Measurements from ENCODE around the gene ARID1B.

ARID1B gene

DNA sequence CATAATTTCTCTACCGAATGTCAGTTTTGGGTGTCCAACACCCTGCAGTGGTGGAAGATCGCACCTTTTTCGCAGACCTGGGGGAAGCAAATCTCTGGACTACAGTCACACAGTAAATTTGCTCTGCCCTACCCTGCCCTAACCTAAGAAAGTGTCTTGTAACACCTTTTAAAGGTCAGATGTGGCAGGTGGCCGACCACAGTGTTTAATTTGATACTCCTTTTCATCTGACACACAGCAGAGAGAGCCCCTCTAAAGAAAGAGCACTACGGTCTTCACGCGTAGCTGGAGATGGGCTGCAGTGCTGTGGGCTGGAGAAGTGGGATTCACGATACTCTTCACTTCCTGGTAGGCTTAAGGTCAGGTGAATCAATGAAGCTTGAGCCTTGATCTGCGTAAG, 436.2 kb downstream of the ARID1B start:
- DNase-seq (no peak), ATAC-seq (no peak)

DNA sequence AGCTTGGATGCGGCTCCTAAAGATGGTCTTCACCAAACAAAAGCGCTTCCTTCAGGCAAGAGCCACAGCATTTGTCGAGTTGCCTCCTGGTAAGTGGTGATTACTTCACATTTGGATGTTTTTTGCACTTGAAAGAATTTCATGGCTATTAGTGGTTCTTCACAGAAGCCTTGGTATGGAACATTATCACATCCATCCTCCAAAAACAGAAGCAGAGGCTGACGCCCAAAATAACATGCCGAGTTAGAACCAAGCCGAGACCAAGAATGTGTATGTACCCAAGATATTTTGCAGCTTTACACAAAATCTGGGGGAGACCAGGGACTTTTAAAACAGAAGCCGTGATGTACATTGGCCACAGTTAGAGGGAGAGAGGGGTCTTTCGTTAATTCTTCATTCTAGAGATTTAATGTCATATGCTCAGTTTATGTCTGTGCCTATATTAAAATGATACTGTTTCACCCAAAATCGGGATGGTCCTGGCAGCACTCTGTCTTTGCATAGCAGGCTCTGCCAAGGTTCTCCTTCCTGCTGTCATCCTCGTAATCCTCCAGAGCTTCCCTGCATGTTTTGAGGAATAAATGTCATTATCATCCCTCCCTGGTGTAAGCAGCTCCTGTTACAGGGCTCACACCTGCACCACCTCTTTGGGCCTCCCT, 436.9 kb downstream of the ARID1B start:
- ATAC-seq = no peak
- DNase-seq = no peak

GRCh38 chr6:157215717-157216116, 438.5 kb downstream of the ARID1B start:
- no peak for DNase-seq
- ATAC-seq = no peak

DNA sequence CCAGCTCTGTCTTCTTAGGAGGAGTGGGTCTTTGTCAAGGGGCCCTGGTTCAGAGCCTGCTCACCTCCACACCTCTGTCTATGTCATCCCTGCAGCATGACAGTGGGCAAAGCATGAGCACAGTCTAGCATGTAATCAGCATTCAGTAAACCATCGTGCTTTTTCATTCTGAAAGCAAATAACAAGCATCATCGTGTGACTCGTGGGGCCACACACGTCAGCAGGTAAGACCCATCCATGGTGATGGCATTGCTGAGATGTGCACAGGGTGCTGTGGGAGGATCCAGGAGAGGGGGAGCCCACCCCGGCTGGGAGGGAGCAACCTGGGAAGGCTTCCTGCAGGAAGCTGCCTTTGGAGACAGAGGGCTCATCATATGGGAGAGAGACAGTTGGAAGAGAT, 439.4 kb downstream of the ARID1B start:
- ATAC-seq (no peak), DNase-seq (no peak)

DNA sequence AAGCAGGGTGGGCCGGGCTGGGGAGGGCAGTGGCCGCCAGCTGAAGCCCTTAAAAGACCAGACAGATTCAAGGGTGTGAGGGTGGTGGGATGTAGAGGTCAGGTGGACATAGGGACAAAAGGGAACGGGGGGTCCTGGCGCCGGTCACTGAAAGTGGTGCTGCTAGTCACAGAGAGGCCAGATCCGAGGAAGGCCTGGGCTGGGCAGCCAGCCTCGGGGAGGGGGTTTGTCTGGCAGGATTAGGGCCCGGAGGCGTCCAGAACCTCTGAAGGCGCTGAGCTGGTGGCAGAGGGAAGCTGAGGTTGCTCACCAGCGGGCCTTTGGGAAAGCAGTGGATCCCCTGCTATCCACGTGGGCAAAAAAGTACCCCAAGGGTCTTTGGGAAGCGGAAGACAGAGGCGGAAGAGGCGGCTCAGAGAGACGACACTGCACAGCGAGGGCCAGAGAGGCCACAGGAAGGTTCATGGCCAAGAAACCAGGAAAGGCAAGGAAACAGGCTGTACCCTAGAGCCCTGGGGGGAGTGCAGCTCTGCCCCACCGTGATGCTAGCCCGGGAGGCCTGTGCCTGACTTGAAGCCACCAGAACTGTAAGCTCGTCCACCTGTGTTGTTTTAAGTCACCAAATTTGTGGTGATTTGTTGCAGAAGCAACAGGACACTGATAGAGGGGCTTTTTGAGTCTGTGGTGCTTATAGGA, 440.2 kb downstream of the ARID1B start:
- DNase-seq = no peak

GRCh38 chr6:157217894-157218370, 440.8 kb downstream of the ARID1B start:
- no peak for DNase-seq
- no peak for ATAC-seq

More for the DNA sequence above, 440.2 kb downstream of the ARID1B start:
- no peak for ATAC-seq

- ATAC-seq (no peak), DNase-seq (no peak)
Observed at GRCh38 chr6:157218371-157219198, 441.4 kb downstream of the ARID1B start.

- DNase-seq = no peak
- ATAC-seq = no peak
Observed at GRCh38 chr6:157219201-157220200, 442.3 kb downstream of the ARID1B start.

DNA sequence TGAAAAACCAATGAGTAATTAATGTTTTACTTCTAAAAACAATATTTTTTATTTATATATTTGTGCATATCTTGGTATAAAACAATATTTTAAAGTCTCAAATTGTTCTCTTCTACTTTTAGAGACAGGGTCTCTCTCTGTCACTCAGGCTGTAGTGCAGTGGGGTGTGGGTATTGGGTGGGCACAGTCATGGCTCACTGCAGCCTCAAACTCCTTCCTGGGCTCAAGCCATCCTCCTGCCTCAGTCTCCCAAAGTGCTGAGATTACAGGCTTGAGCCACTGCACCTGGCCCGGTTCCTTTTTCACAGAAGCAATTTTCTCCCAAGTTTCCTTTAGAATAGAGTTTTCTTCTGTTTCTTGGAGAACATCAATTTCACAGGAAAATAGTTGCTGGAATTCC, 443.3 kb downstream of the ARID1B start:
- no peak for ATAC-seq

GRCh38 chr6:157221049-157221816, 444.1 kb downstream of the ARID1B start:
- DNase-seq = peak; percentile 88
- ATAC-seq = peak; percentile 74

More for the DNA sequence above, 443.3 kb downstream of the ARID1B start:
- no peak for DNase-seq

DNA sequence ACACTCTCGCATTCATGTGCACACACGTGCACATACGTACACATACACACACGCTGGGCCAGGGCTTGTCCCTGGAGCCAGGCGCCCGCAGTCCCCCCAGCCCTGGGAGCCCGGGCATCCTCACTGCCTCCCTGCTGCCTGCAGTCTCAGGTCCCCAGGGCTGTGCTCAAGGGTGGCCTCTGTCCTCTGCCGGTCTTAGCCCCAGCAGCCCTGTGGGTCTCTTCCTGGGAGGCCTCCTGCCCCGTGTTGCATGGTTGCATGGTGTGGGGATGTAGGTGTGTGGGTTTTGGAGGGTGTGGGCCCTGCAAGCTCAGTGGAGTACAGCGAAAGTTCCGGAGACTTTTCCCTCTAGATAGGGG, 444.6 kb downstream of the ARID1B start:
- ATAC-seq = peak; percentile 5

DNA sequence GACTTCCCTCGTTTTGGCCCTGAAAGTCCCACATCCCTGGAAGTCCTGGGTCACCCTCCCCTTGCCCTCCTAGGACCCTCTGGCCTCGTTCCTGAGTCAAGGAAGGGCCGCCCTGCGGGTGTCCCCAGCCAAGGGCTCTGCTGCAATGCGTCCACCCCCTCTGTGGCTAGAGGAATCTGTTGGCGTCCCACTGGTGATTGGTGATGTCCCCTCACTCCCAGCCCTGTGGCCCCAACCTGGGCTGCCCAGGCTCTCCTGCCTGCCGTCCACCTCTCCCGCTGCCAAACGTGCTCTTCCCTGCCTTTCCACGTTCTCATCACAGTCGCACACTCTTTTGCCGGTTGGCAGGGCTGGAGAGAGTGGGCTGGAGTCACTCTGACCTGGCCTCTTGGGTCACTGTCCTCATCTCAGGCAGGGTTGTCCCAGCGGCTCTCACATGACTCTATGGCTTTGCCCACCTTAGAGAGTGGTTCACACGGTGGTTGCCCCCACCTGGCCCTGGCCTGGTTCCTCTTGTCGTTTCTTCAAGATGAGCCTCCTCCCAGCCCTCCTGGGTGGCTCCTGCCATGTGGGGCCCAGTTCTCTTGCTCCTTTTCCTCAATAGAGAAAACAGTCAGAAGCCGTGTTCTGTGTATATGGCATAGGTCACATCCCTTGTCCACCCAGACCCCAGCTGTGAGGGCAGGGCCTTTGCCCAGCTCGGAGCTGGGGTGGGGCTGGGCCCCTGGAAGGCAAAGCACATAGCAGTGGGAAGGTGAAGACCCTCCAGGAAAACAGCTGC, 445.2 kb downstream of the ARID1B start:
- DNase-seq = no peak
- no peak for ATAC-seq

More for the DNA sequence above, 444.6 kb downstream of the ARID1B start:
- no peak for DNase-seq

GRCh38 chr6:157223021-157223430, 445.8 kb downstream of the ARID1B start:
- ATAC-seq = no peak
- DNase-seq = no peak

GRCh38 chr6:157223511-157223910, 446.3 kb downstream of the ARID1B start:
- ATAC-seq (no peak), DNase-seq (no peak)

GRCh38 chr6:157224178-157224950, 447.2 kb downstream of the ARID1B start:
- DNase-seq (no peak), ATAC-seq (no peak)

DNA sequence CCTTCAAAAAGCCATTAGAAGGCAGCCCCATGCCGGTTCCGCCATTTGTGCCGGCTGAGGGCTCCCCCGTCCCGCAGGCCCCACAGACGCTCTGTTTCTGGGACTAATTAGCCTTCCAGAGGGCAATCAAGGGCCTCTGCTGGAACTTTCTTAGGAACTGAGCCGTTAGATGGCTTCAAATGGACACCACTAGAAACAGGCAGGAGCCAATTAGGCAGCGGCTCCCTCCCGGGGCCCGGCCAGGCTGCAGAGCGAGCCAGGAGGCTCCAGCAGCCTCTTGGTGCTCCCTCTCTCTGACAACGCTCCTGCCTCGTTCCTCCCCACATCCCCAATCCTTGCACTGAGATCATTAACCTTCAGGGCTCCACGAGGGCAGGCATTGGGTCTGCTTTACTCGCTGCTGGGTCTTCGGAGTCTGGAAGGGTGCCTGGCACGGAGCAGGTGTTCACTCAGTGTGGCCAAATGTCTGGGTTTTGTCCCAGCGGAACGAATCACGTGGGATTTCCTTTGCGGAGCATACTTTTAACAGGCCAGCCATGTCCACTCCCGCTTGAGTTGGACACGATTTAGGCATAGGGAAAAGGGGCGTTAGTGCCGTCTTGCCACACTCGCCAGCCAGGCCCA, 447.9 kb downstream of the ARID1B start:
- no peak for ATAC-seq

GRCh38 chr6:157225575-157225995, 448.4 kb downstream of the ARID1B start:
- ATAC-seq (no peak), DNase-seq (no peak)

More for the DNA sequence above, 447.9 kb downstream of the ARID1B start:
- no peak for DNase-seq

DNA sequence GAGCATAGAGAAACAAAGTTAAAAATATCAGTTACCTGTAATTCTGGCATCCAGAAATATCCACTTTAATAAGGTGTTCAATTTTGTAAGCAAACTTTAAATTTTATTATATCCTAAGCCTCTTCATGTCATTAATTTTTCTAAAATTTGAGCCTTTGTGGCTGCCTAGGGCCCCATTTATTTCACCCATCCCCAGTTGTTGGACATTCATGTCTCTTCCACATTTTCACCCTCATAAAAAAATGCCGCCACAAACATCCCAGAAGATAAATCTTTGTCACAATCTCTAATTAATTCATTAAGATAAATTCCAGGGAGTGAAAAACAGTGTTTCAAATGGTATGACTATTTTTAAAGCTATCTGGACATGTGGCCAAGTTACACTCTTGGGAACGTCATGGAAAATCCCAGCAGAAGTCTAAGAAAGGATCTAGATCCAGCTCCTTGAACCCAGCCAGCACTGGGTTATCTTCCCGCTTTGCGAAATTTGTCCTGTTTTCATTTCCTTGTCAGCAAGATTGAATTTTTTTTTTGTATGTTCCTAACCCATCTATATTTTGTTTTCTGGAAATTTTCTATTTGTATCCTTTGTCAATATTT, 448.9 kb downstream of the ARID1B start:
- no peak for DNase-seq
- no peak for ATAC-seq
